NCI-H1694 (cell line): ENCODE measurements around the gene KLK2.

Source experiments
- DNase-seq: peaks from one replicate; lab custom pipeline; 2025; lab: John Stamatoyannopoulos, UW

KLK2 gene

GRCh38 chr19:50850738-50851137 lies 22.5 kb upstream of the KLK2 start:
- DNase-seq: no peak

GRCh38 chr19:50851620-50852019 lies 21.6 kb upstream of the KLK2 start:
- no peak for DNase-seq

- DNase-seq: no peak
These were observed 18.4 kb upstream of the KLK2 start, which contains the start of gene KLK3 for GRCh38 chr19:50854636-50855410. Gene KLK3, plus strand, starts transcription at chr19:50854915. Its CDS starts 41 bp downstream, at chr19:50854956.

- no peak for DNase-seq
These were observed 15.9 kb upstream of the KLK2 start for GRCh38 chr19:50857366-50857765.

- no peak for DNase-seq
These were observed 14.4 kb upstream of the KLK2 start for GRCh38 chr19:50858886-50859285.

- no peak for DNase-seq
These were observed 13.4 kb upstream of the KLK2 start for GRCh38 chr19:50859849-50860248.

- no peak for DNase-seq
These were observed 12.2 kb upstream of the KLK2 start for GRCh38 chr19:50861010-50861409.

- no peak for DNase-seq
These were observed 11.5 kb upstream of the KLK2 start for GRCh38 chr19:50861496-50862286.

GRCh38 chr19:50869479-50869878 lies 3.8 kb upstream of the KLK2 start:
- DNase-seq: no peak

GRCh38 chr19:50870417-50871089 lies 2.7 kb upstream of the KLK2 start:
- no peak for DNase-seq

GRCh38 chr19:50874211-50874610 lies 972 bp downstream of the KLK2 start:
- no peak for DNase-seq

GRCh38 chr19:50875795-50876422 lies 2.7 kb downstream of the KLK2 start:
- no peak for DNase-seq

GRCh38 chr19:50876456-50876855 lies 3.2 kb downstream of the KLK2 start:
- DNase-seq: no peak

- no peak for DNase-seq
These were observed 4.1 kb downstream of the KLK2 start for GRCh38 chr19:50877338-50877737.

GRCh38 chr19:50878851-50879250 lies 5.6 kb downstream of the KLK2 start:
- no peak for DNase-seq

GRCh38 chr19:50880241-50880640 lies 7.0 kb downstream of the KLK2 start:
- DNase-seq: no peak

GRCh38 chr19:50882188-50882587 lies 8.9 kb downstream of the KLK2 start:
- DNase-seq: no peak

- no peak for DNase-seq
These were observed 16.4 kb downstream of the KLK2 start for GRCh38 chr19:50889638-50890037.

- DNase-seq: no peak
These were observed 17.4 kb downstream of the KLK2 start for GRCh38 chr19:50890422-50891252.

GRCh38 chr19:50891253-50891625 lies 18.0 kb downstream of the KLK2 start:
- no peak for DNase-seq

- DNase-seq: no peak
These were observed 20.0 kb downstream of the KLK2 start for GRCh38 chr19:50893047-50893736.
